Uterus (tissue), 4 donors: Measurements from ENCODE around the gene GUCY2F. TPM values are rescaled to one million over a fixed set of nuclear protein-coding genes. Genes with fewer than 3 reads are reported as not detected.

Experiments used
- DNase-seq, 2 donors: peaks; one replicate each; pipeline ENCODE4 v3.0.0-alpha.2; 2019 to 2020
- H3K27ac ChIP-seq, 2 donors: fragments of 200-600 bp; sonication (generic); 1 replicate in 1 of 2; 2 replicates in 1 of 2; pipeline ENCODE4 v1.5.1; 2016 to 2018
- H3K27me3 ChIP-seq, 2 donors: fragments of 200-600 bp; sonication (generic); one replicate each; pipeline ENCODE4 v1.5.1; 2018 to 2019; ENCODE audit warnings: control low read depth in 1 of 2
- H3K36me3 ChIP-seq, 2 donors: fragments of 200-600 bp; sonication (generic); one replicate each; pipeline ENCODE4 v1.5.1; 2019; ENCODE audit warnings: control low read depth in 1 of 2
- H3K4me1 ChIP-seq, 2 donors: fragments of 200-600 bp; sonication (generic); one replicate each; pipeline ENCODE4 v1.5.1; 2018 to 2019; ENCODE audit warnings: control low read depth in 1 of 2
- H3K4me3 ChIP-seq, 2 donors: fragments of 200-600 bp; sonication (generic); 1 replicate in 1 of 2; 2 replicates in 1 of 2; pipeline ENCODE4 v1.5.1; 2018 to 2019; ENCODE audit warnings: mild to moderate bottlenecking in 1 of 2
- H3K9me3 ChIP-seq, 2 donors: fragments of 200-600 bp; sonication (generic); one replicate each; pipeline ENCODE4 v1.5.1; 2019; ENCODE audit warnings: control low read depth in 1 of 2
- POLR2A ChIP-seq, 2 donors: fragments of 450-650 bp; IDR thresholded peaks; one replicate each; pipeline ENCODE4 v1.6.1; 2016; ENCODE audit warnings: antibody characterized with exemption in 2 of 2, mild to moderate bottlenecking in 1 of 2, moderate library complexity in 1 of 2
- intact Hi-C: fragments of 100-400 bp; cut with DNase I; formaldehyde crosslinking; loops from one replicate; pipeline ENCODE4 v1.15.1; 2023; ENCODE audit warnings: low total_unique reads
- total RNA-seq, 4 donors: library from RNA; depleted of rRNA in 3 of 4; stranded (reverse); fragments of >200 nt in 3 of 4; gene quantifications; one replicate each; pipeline versions ENCODE4 v1.1.0 to v1.2.4, GENCODE V29; 2014 to 2023
- TF ChIP-seq, protein P1 (sequence below), 4 experiments: fragments of 200-600 bp in 2 of 4; fragments of 450-650 bp in 2 of 4; sonication (generic) in 2 of 4; IDR thresholded peaks; one replicate each; pipeline ENCODE4 v1.5.1; 2016 to 2019; ENCODE audit warnings: antibody characterized with exemption in 4 of 4, mild to moderate bottlenecking in 2 of 4, moderate library complexity in 1 of 4
- donor health status: DM: yes; HTN: yes; CAD: no.

GUCY2F gene
- total RNA-seq, 4 donors from 2014 or later, result 0.14 TPM; not detected in 3

DNA sequence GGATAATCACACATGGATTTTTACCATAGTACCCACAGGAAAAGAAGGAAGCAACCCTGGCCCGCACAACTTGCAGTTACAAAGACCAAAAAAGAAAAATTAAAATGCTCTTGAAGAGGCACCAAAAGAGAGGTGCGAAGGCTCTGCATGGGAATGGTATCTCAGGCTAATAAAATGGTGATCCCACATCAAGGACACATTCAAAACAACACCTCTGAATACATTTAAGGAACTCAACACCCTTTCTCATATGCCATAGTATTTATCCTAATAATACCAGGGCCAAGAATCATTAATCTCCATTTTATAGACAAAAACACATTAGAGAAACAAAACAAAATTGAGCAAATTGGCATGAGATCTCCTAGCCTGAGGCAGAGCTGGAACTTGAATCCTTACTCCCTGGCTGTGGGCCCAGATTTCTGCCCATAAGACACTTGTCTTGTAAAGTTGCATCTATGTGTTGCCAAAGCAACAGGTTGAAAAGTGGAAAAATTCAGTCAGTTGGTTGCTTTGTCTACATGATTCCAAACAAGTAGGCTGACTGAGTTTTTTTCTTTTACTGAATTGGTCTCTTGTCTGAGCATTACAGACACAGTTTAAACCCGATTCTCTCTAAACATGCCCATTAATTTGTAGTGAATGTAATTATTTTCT lies 33.5 kb downstream of the GUCY2F start:
- Histone ChIP-seq H3K36me3 (no peaks in the 10 kb centered on the region), H3K4me3 (no peak overlapping the region), H3K27ac (no peak overlapping the region), H3K9me3 (no peaks in the 10 kb centered on the region), H3K27me3 (peaks cover 0 to 7% of the 10 kb centered on the region in 2 donors), H3K4me1 (no peaks in the 10 kb centered on the region)
- DNase-seq, result no peak
- TF ChIP-seq, protein P1, sequence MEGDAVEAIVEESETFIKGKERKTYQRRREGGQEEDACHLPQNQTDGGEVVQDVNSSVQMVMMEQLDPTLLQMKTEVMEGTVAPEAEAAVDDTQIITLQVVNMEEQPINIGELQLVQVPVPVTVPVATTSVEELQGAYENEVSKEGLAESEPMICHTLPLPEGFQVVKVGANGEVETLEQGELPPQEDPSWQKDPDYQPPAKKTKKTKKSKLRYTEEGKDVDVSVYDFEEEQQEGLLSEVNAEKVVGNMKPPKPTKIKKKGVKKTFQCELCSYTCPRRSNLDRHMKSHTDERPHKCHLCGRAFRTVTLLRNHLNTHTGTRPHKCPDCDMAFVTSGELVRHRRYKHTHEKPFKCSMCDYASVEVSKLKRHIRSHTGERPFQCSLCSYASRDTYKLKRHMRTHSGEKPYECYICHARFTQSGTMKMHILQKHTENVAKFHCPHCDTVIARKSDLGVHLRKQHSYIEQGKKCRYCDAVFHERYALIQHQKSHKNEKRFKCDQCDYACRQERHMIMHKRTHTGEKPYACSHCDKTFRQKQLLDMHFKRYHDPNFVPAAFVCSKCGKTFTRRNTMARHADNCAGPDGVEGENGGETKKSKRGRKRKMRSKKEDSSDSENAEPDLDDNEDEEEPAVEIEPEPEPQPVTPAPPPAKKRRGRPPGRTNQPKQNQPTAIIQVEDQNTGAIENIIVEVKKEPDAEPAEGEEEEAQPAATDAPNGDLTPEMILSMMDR (IDR thresholded peaks at IDR 0.05), result no peak
- TF ChIP-seq POLR2A (IDR thresholded peaks at IDR 0.05), result no peak
- intact Hi-C loops, result no loop called here

- no peak overlapping the region for H3K27ac ChIP-seq
- H3K4me1 ChIP-seq, result no peaks in the 10 kb centered on the region
- intact Hi-C loops, result no loop called here
- no peaks in the 10 kb centered on the region for H3K36me3 ChIP-seq
- no peak for TF ChIP-seq POLR2A (IDR thresholded peaks at IDR 0.05)
- TF ChIP-seq, protein P1 (IDR thresholded peaks at IDR 0.05), result no peak
- H3K4me3 ChIP-seq, result no peak overlapping the region
- no peaks in the 10 kb centered on the region for H3K9me3 ChIP-seq
- H3K27me3 ChIP-seq, result peaks cover 0 to 7% of the 10 kb centered on the region in 2 donors
- no peak for DNase-seq
Measured at GRCh38 chrX:109441266-109441665, 40.6 kb downstream of the GUCY2F start.

DNA sequence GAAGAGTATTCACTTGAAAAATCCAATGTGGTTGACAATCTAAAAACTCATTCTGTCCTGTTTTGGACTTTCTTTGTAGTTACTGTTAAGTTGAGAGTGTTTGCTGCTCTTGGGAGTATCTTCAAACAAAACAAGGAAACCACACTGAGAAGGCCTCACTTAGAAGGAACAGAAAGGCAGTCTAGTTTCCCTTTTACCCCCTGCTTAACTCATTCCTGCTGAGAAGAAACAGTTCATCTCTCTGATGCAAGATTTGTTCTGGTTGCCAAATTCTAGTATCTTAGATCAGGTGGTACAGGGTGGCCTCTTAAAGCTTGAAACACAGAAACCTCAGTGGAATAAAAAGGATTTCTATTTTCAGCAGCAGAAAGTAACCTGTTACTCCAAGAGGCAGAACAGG lies 41.4 kb downstream of the GUCY2F start:
- TF ChIP-seq POLR2A (IDR thresholded peaks at IDR 0.05), result no peak
- TF ChIP-seq, protein P1 (IDR thresholded peaks at IDR 0.05), result no peak
- H3K27ac ChIP-seq, result no peak overlapping the region
- intact Hi-C loops, result no loop called here
- H3K27me3 ChIP-seq, result peaks cover 0 to 7% of the 10 kb centered on the region in 2 donors
- H3K36me3 ChIP-seq, result no peaks in the 10 kb centered on the region
- no peaks in the 10 kb centered on the region for H3K4me1 ChIP-seq
- H3K4me3 ChIP-seq, result no peak overlapping the region
- no peaks in the 10 kb centered on the region for H3K9me3 ChIP-seq
- DNase-seq, result no peak

DNA sequence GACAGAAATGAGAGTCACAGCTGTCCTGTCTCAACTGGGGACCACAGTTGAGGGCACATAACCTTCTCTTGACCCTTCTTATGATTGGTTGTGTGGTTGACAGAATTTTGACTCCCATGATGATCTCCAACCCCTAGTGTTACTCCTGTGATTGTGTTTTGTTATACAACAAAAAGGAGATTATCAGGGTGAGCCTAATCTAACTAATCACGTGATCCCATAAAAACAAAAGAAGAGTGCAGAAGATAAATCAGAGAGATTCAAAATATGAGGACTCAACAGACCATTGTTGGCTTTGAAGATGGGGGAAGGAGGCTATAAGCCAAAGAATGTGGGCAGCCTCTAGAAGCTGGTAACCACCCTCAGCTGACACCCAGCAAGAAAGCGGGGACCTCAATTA lies 72.7 kb downstream of the GUCY2F start:
- peaks cover 0 to 5% of the 10 kb centered on the region in 2 donors for H3K27me3 ChIP-seq
- H3K4me3 ChIP-seq, result no peak overlapping the region
- intact Hi-C loops, result no loop called here
- no peaks in the 10 kb centered on the region for H3K36me3 ChIP-seq
- no peaks in the 10 kb centered on the region for H3K4me1 ChIP-seq
- H3K9me3 ChIP-seq, result no peaks in the 10 kb centered on the region
- H3K27ac ChIP-seq, result no peak overlapping the region
- TF ChIP-seq POLR2A (IDR thresholded peaks at IDR 0.05), result no peak
- TF ChIP-seq, protein P1 (IDR thresholded peaks at IDR 0.05), result no peak
- no peak for DNase-seq

- TF ChIP-seq POLR2A (IDR thresholded peaks at IDR 0.05), result no peak
- TF ChIP-seq, protein P1 (IDR thresholded peaks at IDR 0.05), result no peak
- intact Hi-C loops, result no loop called here
- Histone ChIP-seq H3K4me1 (no peaks in the 10 kb centered on the region), H3K4me3 (no peak overlapping the region), H3K27ac (no peak overlapping the region), H3K27me3 (peaks cover 0 to 5% of the 10 kb centered on the region in 2 donors), H3K36me3 (no peaks in the 10 kb centered on the region), H3K9me3 (no peaks in the 10 kb centered on the region)
- DNase-seq, result no peak
Measured at GRCh38 chrX:109403922-109404321, 78.0 kb downstream of the GUCY2F start.
